22Rv1 (cell line): ENCODE measurements around the gene NOTCH2.

Experiments used
- CTCF ChIP-seq: fragments of 450-650 bp; IDR thresholded peaks from 2 replicates; pipeline ENCODE4 v1.5.1; 2017; ENCODE audit warnings: mild to moderate bottlenecking
- ZFX ChIP-seq: fragments of 450-650 bp; IDR thresholded peaks from 2 replicates; pipeline ENCODE4 v1.6.1; 2017; ENCODE audit warnings: antibody characterized with exemption, borderline replicate concordance

- TF ChIP-seq CTCF (no peak), ZFX (no peak)
Observed at GRCh38 chr1:119911775-119912174, 157.7 kb downstream of the NOTCH2 start.
